Heart right ventricle (tissue), 16 donors: ENCODE data around the gene UBE2QL1. TPM values are rescaled to one million over a fixed set of nuclear protein-coding genes. Genes with fewer than 3 reads are reported as not detected.

Experiments used
- ATAC-seq, 8 donors: fragments of 200-7000 bp; cut with Tn5 transposase; one replicate each; pipeline ENCODE4 v1.9.1; 2020; ENCODE audit warnings: mild to moderate bottlenecking in 8 of 8, moderate library complexity in 8 of 8, moderate number of reproducible peaks in 1 of 8
- DNase-seq, 2 donors: peaks; one replicate each; pipeline ENCODE4 v3.0.0-alpha.2; 2020
- H3K27ac ChIP-seq, 10 donors: fragments of 200-600 bp; sonication (generic) in 2 of 10; one replicate each; pipeline versions ENCODE4 v1.5.0 to v1.8.0; 2020 to 2022; ENCODE audit warnings: mild to moderate bottlenecking in 3 of 10
- H3K27me3 ChIP-seq, 7 donors: fragments of 200-600 bp; one replicate each; pipeline ENCODE4 v1.8.0; 2021 to 2022; ENCODE audit warnings: mild to moderate bottlenecking in 2 of 7
- H3K36me3 ChIP-seq, 9 donors: fragments of 200-600 bp; sonication (generic) in 1 of 9; one replicate each; pipeline versions ENCODE4 v1.5.0 to v1.8.0; 2020 to 2022; ENCODE audit warnings: mild to moderate bottlenecking in 2 of 9
- H3K4me1 ChIP-seq, 9 donors: fragments of 200-600 bp; sonication (generic) in 1 of 9; one replicate each; pipeline versions ENCODE4 v1.5.0 to v1.8.0; 2020 to 2022; ENCODE audit warnings: mild to moderate bottlenecking in 4 of 9
- H3K4me3 ChIP-seq, 10 donors: fragments of 200-600 bp; sonication (generic) in 2 of 10; one replicate each; pipeline versions ENCODE4 v1.5.0 to v1.8.0; 2020 to 2022; ENCODE audit warnings: mild to moderate bottlenecking in 7 of 10, moderate library complexity in 2 of 10
- H3K9me3 ChIP-seq, 11 donors: fragments of 200-600 bp in 10 of 11; sonication (generic) in 2 of 11; one replicate each; pipeline versions ENCODE4 v1.5.0 to v1.8.0; 2013 to 2022; ENCODE audit warnings: mild to moderate bottlenecking in 2 of 11, control low read depth in 1 of 11, moderate library complexity in 1 of 11
- WGBS, 2 donors: extraction: QIAGEN DNeasy Blood & Tissue Kit; methylation state at CpG; one replicate each; pipeline ENCODE4 v1.1.7; 2013; ENCODE audit warnings: inconsistent platforms in 1 of 2; 5-methylcytosine and 5-hydroxymethylcytosine counted together
- intact Hi-C, 10 donors: fragments of 100-400 bp; cut with DNase I; formaldehyde crosslinking; loops; one replicate each; pipeline versions ENCODE4 v1.11.1 to v1.14.2; 2022
- polyA plus RNA-seq, 2 donors: library from polyadenylated mRNA; stranded (reverse); fragments of 200-250 nt; gene quantifications; one replicate each; pipeline ENCODE4 v1.2.3, GENCODE V29; 2013
- total RNA-seq, 10 donors: library from RNA; stranded (reverse); fragmentation: NEBNext Ultra II Directional in 3 of 10; extraction: Animal tissue kit (Norgen Biotek cat#: 25700) in 3 of 10; gene quantifications; one replicate each; pipeline versions ENCODE4 v1.2.1 to v1.2.4, GENCODE V29; 2021 to 2023
- TF ChIP-seq, protein P1 (sequence below), 9 donors: fragments of 200-600 bp; sonication (generic) in 2 of 9; IDR thresholded peaks; one replicate each; pipeline versions ENCODE4 v1.5.0 to v1.8.0; 2021 to 2022; ENCODE audit warnings: antibody characterized with exemption in 9 of 9, mild to moderate bottlenecking in 5 of 9, moderate library complexity in 1 of 9
- donor health status: Arrhythmogenic right ventricular cardiomyopathy.
- donor health status: ischemic (EF 13 %, LVEDD 7.1; RV severe dilation, severe dysfunction).
- donor health status: healthy with polysubstance abuse.
- donor health status: DM: no; HTN: yes; CAD: no.
- donor health status: DM: no; HTN: no; CAD: no.
- donor health status: ischemic (EF 25% LVEDD 6.9; RV normal size, moderate dysfunction).
- donor health status: ischemic (EF 25% LVEDD 5.7; RV mildly dilated, moderate dysfunction).
- donor health status: healthy.
- donor health status: DM: yes; HTN: yes; CAD: no.
- donor health status: Ischemic cardiomyopathy.
- donor health status: ischemic (EF 35%, LVEDD 5.7; RV mildly dilated, moderate dysfunction).
- donor health status: nonischemic (EF 11% LVEDD 7.7; RV severe dilation, severe dysfunction).
- donor health status: DM: yes; HTN: yes; CAD: no.
- donor health status: PGD.
- donor health status: ischemic (EF 29% LVEDD 5.4; RV normal size, mild dysfunction).
- donor health status: nonischemic (EF 23%, LVEDD 6.1; RV moderate dilation, normal function).

UBE2QL1 gene
- total and polyA plus RNA-seq, 12 donors: 8.9 to 26.3 (median 18.1) TPM

GRCh38 chr5:6402939-6403338 is 45.7 kb upstream of the UBE2QL1 start:
- Histone ChIP-seq H3K36me3 (no peaks in the 10 kb centered on the region), H3K27me3 (peaks cover 0 to 6% (median 0%) of the 10 kb centered on the region in 7 donors), H3K9me3 (peaks cover 0 to 3% (median 0%) of the 10 kb centered on the region in 11 donors), H3K4me1 (no peaks in the 10 kb centered on the region), H3K4me3 (no peak overlapping the region), H3K27ac (no peak overlapping the region)
- TF ChIP-seq, protein P1, sequence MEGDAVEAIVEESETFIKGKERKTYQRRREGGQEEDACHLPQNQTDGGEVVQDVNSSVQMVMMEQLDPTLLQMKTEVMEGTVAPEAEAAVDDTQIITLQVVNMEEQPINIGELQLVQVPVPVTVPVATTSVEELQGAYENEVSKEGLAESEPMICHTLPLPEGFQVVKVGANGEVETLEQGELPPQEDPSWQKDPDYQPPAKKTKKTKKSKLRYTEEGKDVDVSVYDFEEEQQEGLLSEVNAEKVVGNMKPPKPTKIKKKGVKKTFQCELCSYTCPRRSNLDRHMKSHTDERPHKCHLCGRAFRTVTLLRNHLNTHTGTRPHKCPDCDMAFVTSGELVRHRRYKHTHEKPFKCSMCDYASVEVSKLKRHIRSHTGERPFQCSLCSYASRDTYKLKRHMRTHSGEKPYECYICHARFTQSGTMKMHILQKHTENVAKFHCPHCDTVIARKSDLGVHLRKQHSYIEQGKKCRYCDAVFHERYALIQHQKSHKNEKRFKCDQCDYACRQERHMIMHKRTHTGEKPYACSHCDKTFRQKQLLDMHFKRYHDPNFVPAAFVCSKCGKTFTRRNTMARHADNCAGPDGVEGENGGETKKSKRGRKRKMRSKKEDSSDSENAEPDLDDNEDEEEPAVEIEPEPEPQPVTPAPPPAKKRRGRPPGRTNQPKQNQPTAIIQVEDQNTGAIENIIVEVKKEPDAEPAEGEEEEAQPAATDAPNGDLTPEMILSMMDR (IDR thresholded peaks at IDR 0.05): no peak
- WGBS, 2 donors: 73 to 83% methylated on average over 6 of the region's 6 CpGs
- ATAC-seq (no peak), DNase-seq (no peak)
- intact Hi-C loops: no loop called here

GRCh38 chr5:6403416-6403815 is 45.2 kb upstream of the UBE2QL1 start:
- TF ChIP-seq, protein P1 (IDR thresholded peaks at IDR 0.05): no peak
- DNase-seq (no peak), ATAC-seq (no peak)
- Histone ChIP-seq H3K4me1 (no peaks in the 10 kb centered on the region), H3K36me3 (no peaks in the 10 kb centered on the region), H3K27ac (no peak overlapping the region), H3K9me3 (no peaks in the 10 kb centered on the region), H3K4me3 (no peak overlapping the region), H3K27me3 (peaks cover 0 to 6% (median 0%) of the 10 kb centered on the region in 7 donors)
- intact Hi-C loops: no loop called here
- WGBS, 2 donors: 81 to 85% methylated on average over 4 of the region's 4 CpGs

- H3K4me1 ChIP-seq: no peaks in the 10 kb centered on the region
- peaks cover 0 to 6% (median 0%) of the 10 kb centered on the region in 7 donors for H3K27me3 ChIP-seq
- 88 to 89% methylated on average over 4 of the region's 4 CpGs for WGBS, 2 donors
- TF ChIP-seq, protein P1 (IDR thresholded peaks at IDR 0.05): no peak
- no peak for DNase-seq
- no peak for ATAC-seq
- H3K9me3 ChIP-seq: no peaks in the 10 kb centered on the region
- no peak overlapping the region for H3K27ac ChIP-seq
- no peak overlapping the region for H3K4me3 ChIP-seq
- intact Hi-C loops: no loop called here
- H3K36me3 ChIP-seq: no peaks in the 10 kb centered on the region
Observed at GRCh38 chr5:6404129-6404528, 44.5 kb upstream of the UBE2QL1 start.

DNA sequence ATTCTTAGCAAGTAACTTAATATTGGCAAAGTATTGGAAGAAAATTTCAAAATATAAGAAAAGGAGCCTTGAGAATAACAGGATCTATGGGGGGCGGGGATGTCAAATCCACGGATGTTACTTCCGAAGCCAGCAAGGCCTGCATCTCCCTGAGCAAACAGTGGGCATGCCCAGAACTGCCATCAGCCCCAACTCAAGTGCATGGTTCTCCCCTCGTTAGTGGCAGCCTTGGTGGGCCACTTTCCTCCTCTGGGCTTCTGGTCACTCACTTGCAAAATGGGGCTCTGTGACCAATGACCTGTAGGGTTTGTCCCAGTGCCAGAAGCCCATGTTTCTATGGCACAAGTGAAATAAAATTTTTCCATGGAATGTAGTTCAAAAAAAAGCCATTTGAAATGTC is 43.1 kb upstream of the UBE2QL1 start:
- TF ChIP-seq, protein P1 (IDR thresholded peaks at IDR 0.05): no peak

More for the DNA sequence above, 43.1 kb upstream of the UBE2QL1 start:
- Histone ChIP-seq H3K4me3 (no peak overlapping the region), H3K36me3 (no peaks in the 10 kb centered on the region), H3K27me3 (peaks cover 0 to 6% (median 0%) of the 10 kb centered on the region in 7 donors), H3K27ac (no peak overlapping the region), H3K4me1 (no peaks in the 10 kb centered on the region), H3K9me3 (no peaks in the 10 kb centered on the region)
- ATAC-seq: no peak
- WGBS, 2 donors: 82 to 86% methylated on average over 4 of the region's 4 CpGs
- no peak for DNase-seq
- intact Hi-C loops: no loop called here
